Breast epithelium (tissue), 4 donors: ENCODE results near the gene SPATA12. TPM values are rescaled to one million over a fixed set of nuclear protein-coding genes. Genes with fewer than 3 reads are reported as not detected.

Source experiments
- DNase-seq, 2 donors: peaks; one replicate each; pipeline ENCODE4 v3.0.0-alpha.2; 2019; ENCODE audit warnings: low spot score in 2 of 2
- H3K27ac ChIP-seq, 2 donors: fragments of 200-600 bp; sonication (generic) in 1 of 2; one replicate each; pipeline ENCODE4 v1.5.1; 2016 to 2019; ENCODE audit warnings: mild to moderate bottlenecking in 1 of 2
- H3K27me3 ChIP-seq, 2 donors: fragments of 200-600 bp; sonication (generic) in 1 of 2; one replicate each; pipeline versions ENCODE4 v1.5.1 to v1.6.0; 2017 to 2019; ENCODE audit warnings: control low read depth in 1 of 2, mild to moderate bottlenecking in 1 of 2
- H3K36me3 ChIP-seq: fragments of 200-600 bp; one replicate; pipeline ENCODE4 v1.5.1; 2019
- H3K4me1 ChIP-seq, 2 donors: fragments of 200-600 bp; sonication (generic); one replicate each; pipeline ENCODE4 v1.5.1; 2016 to 2019; ENCODE audit warnings: control low read depth in 1 of 2
- H3K4me3 ChIP-seq, 3 donors: fragments of 200-600 bp; sonication (generic); 1 replicate in 2 of 3; 2 replicates in 1 of 3; pipeline ENCODE4 v1.5.1; 2016 to 2019; ENCODE audit warnings: mild to moderate bottlenecking in 3 of 3, moderate library complexity in 2 of 3
- H3K9me3 ChIP-seq, 2 donors: fragments of 200-600 bp; sonication (generic) in 1 of 2; one replicate each; pipeline ENCODE4 v1.5.1; 2016 to 2019; ENCODE audit warnings: control low read depth in 1 of 2
- CTCF ChIP-seq, 3 donors: fragments of 450-650 bp; IDR thresholded peaks; one replicate each; pipeline ENCODE4 v1.5.1; 2016 to 2017; ENCODE audit warnings: antibody characterized with exemption in 3 of 3, mild to moderate bottlenecking in 3 of 3, moderate library complexity in 3 of 3
- POLR2A ChIP-seq: fragments of 450-650 bp; IDR thresholded peaks from one replicate; pipeline ENCODE4 v1.6.1; 2016; ENCODE audit warnings: antibody characterized with exemption, mild to moderate bottlenecking, moderate library complexity
- POLR2AphosphoS5 ChIP-seq, 3 donors: sonication (generic); formaldehyde crosslinking; IDR thresholded peaks; one replicate each; pipeline ENCODE4 v1.6.1; 2017; ENCODE audit warnings: antibody characterized with exemption in 3 of 3
- intact Hi-C: fragments of 100-400 bp; cut with DNase I; formaldehyde crosslinking; loops from one replicate; pipeline ENCODE4 v1.15.1; 2023; ENCODE audit warnings: low total_unique reads
- total RNA-seq, 3 donors: library from RNA; depleted of rRNA; stranded (reverse); fragments of >200 nt; gene quantifications; one replicate each; pipeline ENCODE4 v1.1.0, GENCODE V29; 2016

Gene SPATA12
- total RNA-seq, 3 donors from 2014 or later = 0.29 TPM; not detected in 2

GRCh38 chr3:57041674-57042073, 18.8 kb upstream of the SPATA12 start:
- no peak overlapping the region for H3K27ac ChIP-seq
- intact Hi-C loops = no loop called here
- no peak for TF ChIP-seq CTCF (IDR thresholded peaks at IDR 0.05)
- no peak for TF ChIP-seq POLR2A
- no peak for TF ChIP-seq POLR2AphosphoS5 (IDR thresholded peaks at IDR 0.05)

DNA sequence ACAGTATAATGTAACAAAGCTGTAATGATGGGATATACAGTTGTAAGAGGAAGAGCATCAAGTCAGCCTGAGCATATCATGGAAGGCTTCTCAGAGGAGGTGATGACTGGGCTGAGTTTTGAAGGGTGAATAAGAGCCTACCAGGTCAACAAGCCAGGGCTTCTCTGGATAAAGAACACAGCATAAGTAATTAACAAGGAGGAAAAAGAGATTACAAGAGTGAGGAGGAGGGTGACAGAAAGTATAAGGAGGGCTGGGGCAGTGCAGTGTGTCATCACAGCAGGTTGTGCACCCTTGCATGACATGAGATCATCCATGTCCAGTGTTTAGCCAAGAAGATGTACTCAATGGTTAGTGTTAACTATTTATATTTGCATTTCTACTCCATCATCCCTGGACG, 16.9 kb upstream of the SPATA12 start:
- no peak for TF ChIP-seq POLR2AphosphoS5 (IDR thresholded peaks at IDR 0.05)
- Histone ChIP-seq H3K9me3 (no peaks in the 10 kb centered on the region), H3K4me1 (no peaks in the 10 kb centered on the region), H3K36me3 (no peaks in the 10 kb centered on the region), H3K27ac (no peak overlapping the region), H3K4me3 (no peak overlapping the region), H3K27me3 (no peaks in the 10 kb centered on the region)
- DNase-seq = no peak
- intact Hi-C loops = no loop called here

More at GRCh38 chr3:57041674-57042073, 18.8 kb upstream of the SPATA12 start:
- Histone ChIP-seq H3K4me1 (no peaks in the 10 kb centered on the region), H3K4me3 (no peak overlapping the region), H3K9me3 (no peaks in the 10 kb centered on the region), H3K27me3 (no peaks in the 10 kb centered on the region), H3K36me3 (no peaks in the 10 kb centered on the region)
- no peak for DNase-seq

DNA sequence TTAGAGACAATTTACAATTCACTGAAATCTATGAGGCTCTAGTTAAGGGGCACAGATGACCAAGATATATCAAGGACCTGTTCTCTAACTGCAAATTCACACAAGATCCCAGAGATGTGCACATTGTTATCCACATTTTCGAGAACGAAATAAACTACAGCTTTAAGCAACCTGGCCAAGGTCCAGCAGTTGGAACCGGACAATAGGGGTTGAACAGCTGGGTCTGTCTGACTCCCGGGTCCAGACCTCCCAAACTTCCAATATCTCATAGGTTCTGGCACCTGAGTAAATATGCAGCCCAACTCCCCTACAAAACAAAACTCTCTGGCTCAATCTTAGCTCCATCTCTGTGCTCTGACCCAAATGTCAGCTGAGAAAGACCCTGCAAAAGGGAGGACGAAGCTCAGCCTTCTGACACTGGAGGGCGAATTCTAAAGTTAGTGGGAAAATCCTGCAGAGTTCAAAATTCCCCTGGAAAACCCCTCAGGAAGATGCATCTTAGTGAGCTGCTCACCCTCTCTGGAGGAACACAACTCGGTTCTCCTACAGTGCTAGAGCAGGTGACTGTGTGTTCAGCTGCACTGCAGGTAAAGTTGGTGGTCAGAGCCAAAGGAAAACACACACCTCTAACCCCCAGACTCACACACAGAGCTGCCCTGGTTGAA, 14.2 kb upstream of the SPATA12 start:
- Histone ChIP-seq H3K36me3 (no peaks in the 10 kb centered on the region), H3K4me3 (no peak overlapping the region), H3K4me1 (no peaks in the 10 kb centered on the region), H3K27ac (no peak overlapping the region), H3K9me3 (no peaks in the 10 kb centered on the region), H3K27me3 (no peaks in the 10 kb centered on the region)
- TF ChIP-seq CTCF (IDR thresholded peaks at IDR 0.05) (no peak), POLR2AphosphoS5 (IDR thresholded peaks at IDR 0.05) (no peak), POLR2A (no peak)
- no peak for DNase-seq
- intact Hi-C loops = no loop called here

DNA sequence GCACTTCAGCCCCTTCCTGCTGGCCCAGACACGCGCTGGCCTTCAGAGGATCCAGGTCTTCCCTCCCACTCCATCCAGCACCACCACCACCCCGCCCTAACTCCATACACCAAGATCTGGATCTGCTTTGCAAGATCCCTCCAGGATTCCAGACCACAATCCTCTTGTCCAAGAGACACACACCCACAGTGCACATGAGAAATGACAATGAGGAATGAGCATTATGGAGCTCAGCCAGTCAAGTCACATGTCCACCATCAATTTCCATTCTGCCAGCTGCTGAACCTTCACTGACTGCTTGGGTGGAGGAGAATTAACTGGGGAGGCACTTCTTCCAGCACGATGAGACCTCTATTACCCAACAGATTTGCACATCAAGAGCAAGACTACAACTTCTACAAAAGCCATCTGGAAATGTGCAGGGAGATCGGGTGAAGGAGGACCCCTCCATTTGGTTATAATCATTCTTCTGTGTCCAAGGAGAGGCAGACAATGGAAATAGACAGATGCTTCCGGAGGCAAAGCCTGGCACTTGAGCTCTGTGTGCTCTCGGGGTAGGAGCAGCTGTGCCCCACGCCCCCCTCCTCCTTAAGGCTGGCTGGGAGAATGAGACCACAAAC, 12.3 kb upstream of the SPATA12 start:
- intact Hi-C loops = no loop called here

DNA sequence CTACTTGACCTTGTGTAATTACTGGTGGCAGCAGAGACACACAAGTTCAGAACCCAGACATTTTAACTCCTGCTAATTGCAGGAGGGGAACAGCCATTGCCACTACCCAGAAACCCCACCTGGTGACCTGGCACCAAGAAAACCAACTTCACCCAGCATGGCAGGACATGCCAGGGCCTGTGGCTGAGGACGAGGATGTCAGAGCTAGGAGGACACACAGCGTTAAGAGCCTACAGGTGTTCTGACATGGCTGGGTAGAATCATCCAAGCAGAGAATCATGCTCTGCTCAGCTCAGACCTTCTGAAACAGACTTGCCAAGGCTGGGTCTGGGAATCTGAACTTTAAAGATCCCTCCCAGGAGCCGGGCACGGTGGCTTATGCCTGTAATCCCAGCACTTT, 11.7 kb upstream of the SPATA12 start:
- H3K4me1 ChIP-seq = no peaks in the 10 kb centered on the region
- no peaks in the 10 kb centered on the region for H3K9me3 ChIP-seq
- TF ChIP-seq POLR2A = no peak
- no peak for TF ChIP-seq POLR2AphosphoS5 (IDR thresholded peaks at IDR 0.05)
- TF ChIP-seq CTCF (IDR thresholded peaks at IDR 0.05) = no peak
- H3K27me3 ChIP-seq = no peaks in the 10 kb centered on the region
- no peak overlapping the region for H3K4me3 ChIP-seq
- intact Hi-C loops = no loop called here
- H3K27ac ChIP-seq = peak overlapping the region in 1 of 2 donors; percentile 30
- no peaks in the 10 kb centered on the region for H3K36me3 ChIP-seq
- DNase-seq = no peak

More for the DNA sequence above, 12.3 kb upstream of the SPATA12 start:
- DNase-seq = no peak
- no peak overlapping the region for H3K4me3 ChIP-seq
- H3K27ac ChIP-seq = peak overlapping the region; percentile 7 to 72
- no peaks in the 10 kb centered on the region for H3K9me3 ChIP-seq
- TF ChIP-seq CTCF (IDR thresholded peaks at IDR 0.05) (no peak), POLR2A (no peak), POLR2AphosphoS5 (IDR thresholded peaks at IDR 0.05) (peak in 2 of 3 donors; percentile 63 to 73)
- no peaks in the 10 kb centered on the region for H3K27me3 ChIP-seq
- H3K4me1 ChIP-seq = no peaks in the 10 kb centered on the region
- no peaks in the 10 kb centered on the region for H3K36me3 ChIP-seq
